ENCODE measurements around the gene FAM193B.

Gene FAM193B

GRCh38 chr5:177557796-177558195 lies 3.4 kb upstream of the FAM193B start:
- H3K27me3 ChIP-seq (ENCODE audit: insufficient read depth, low read length, poor library complexity): no peaks in the 10 kb centered on the region
- no peak overlapping the region for H4K8ac ChIP-seq (ENCODE audit: low read depth, low read length)
- peaks cover 6% of the 10 kb centered on the region for H3K4me1 ChIP-seq (ENCODE audit: control insufficient read depth, low read depth, low read length)
- H2AK5ac ChIP-seq (ENCODE audit: low read length): no peak overlapping the region
- H3K18ac ChIP-seq (ENCODE audit: low read length): no peak overlapping the region
- no peak overlapping the region for H3K4me2 ChIP-seq (ENCODE audit: low read length)
- H3K4ac ChIP-seq (ENCODE audit: low read depth, low read length): no peak overlapping the region
- WGBS (ENCODE audit: extremely low coverage, insufficient coverage, low lambda C conversion rate): no CpG with 5 or more reads among the region's 5 CpGs
- no peak overlapping the region for H3K23ac ChIP-seq (ENCODE audit: low read length)
- peaks cover 11% of the 10 kb centered on the region for H3K79me2 ChIP-seq (ENCODE audit: control insufficient read depth, insufficient read depth, low read length)
- H3K4me3 ChIP-seq (ENCODE audit: low read length): no peak overlapping the region
- no peak overlapping the region for H2BK15ac ChIP-seq (replicated peaks; ENCODE audit: low read depth)
- H3K79me1 ChIP-seq (ENCODE audit: low read length): peaks cover 7% of the 10 kb centered on the region
- no peak overlapping the region for H3K9ac ChIP-seq (ENCODE audit: low read length)
- no peak overlapping the region for H2BK5ac ChIP-seq (ENCODE audit: low read length)
- H3K36me3 ChIP-seq (ENCODE audit: control insufficient read depth, insufficient read depth, low read length): no peaks in the 10 kb centered on the region
- DNase-seq: no peak
- no peak overlapping the region for H3K27ac ChIP-seq (ENCODE audit: low read depth, low read length)
- H4K5ac ChIP-seq (ENCODE audit: low read length): no peak overlapping the region
- H3K56ac ChIP-seq (ENCODE audit: low read length): no peak overlapping the region
- H2BK120ac ChIP-seq (ENCODE audit: low read depth, low read length): no peak overlapping the region

GRCh38 chr5:177557041-177557647 lies 2.8 kb upstream of the FAM193B start:
- peaks cover 18% of the 10 kb centered on the region for H3K79me2 ChIP-seq (ENCODE audit: control insufficient read depth, insufficient read depth, low read length)
- peaks cover 13% of the 10 kb centered on the region for H3K79me1 ChIP-seq (ENCODE audit: low read length)
- no peak overlapping the region for H4K8ac ChIP-seq (ENCODE audit: low read depth, low read length)
- H3K4me1 ChIP-seq (ENCODE audit: control insufficient read depth, low read depth, low read length): peaks cover 6% of the 10 kb centered on the region
- H3K56ac ChIP-seq (ENCODE audit: low read length): no peak overlapping the region
- no peak overlapping the region for H3K23ac ChIP-seq (ENCODE audit: low read length)
- H3K36me3 ChIP-seq (ENCODE audit: control insufficient read depth, insufficient read depth, low read length): no peaks in the 10 kb centered on the region
- no peak overlapping the region for H4K5ac ChIP-seq (ENCODE audit: low read length)
- H2BK15ac ChIP-seq (replicated peaks; ENCODE audit: low read depth): no peak overlapping the region
- H3K4me2 ChIP-seq (ENCODE audit: low read length): no peak overlapping the region
- H2BK120ac ChIP-seq (ENCODE audit: low read depth, low read length): no peak overlapping the region
- no peak overlapping the region for H3K18ac ChIP-seq (ENCODE audit: low read length)
- H3K9ac ChIP-seq (ENCODE audit: low read length): no peak overlapping the region
- H3K4me3 ChIP-seq (ENCODE audit: low read length): no peak overlapping the region
- H2BK5ac ChIP-seq (ENCODE audit: low read length): no peak overlapping the region
- WGBS (ENCODE audit: extremely low coverage, insufficient coverage, low lambda C conversion rate): no CpG with 5 or more reads among the region's 4 CpGs
- DNase-seq: no peak
- no peak overlapping the region for H2AK5ac ChIP-seq (ENCODE audit: low read length)
- H3K27me3 ChIP-seq (ENCODE audit: insufficient read depth, low read length, poor library complexity): no peaks in the 10 kb centered on the region
- no peak overlapping the region for H3K27ac ChIP-seq (ENCODE audit: low read depth, low read length)
- H3K4ac ChIP-seq (ENCODE audit: low read depth, low read length): no peak overlapping the region

GRCh38 chr5:177555665-177556064 lies 1.3 kb upstream of the FAM193B start:
- no CpG with 5 or more reads among the region's 5 CpGs for WGBS (ENCODE audit: extremely low coverage, insufficient coverage, low lambda C conversion rate)
- H3K23ac ChIP-seq (ENCODE audit: low read length): no peak overlapping the region
- no peak for DNase-seq

GRCh38 chr5:177555228-177555627 lies 865 bp upstream of the FAM193B start:
- Histone ChIP-seq H3K36me3 (ENCODE audit: control insufficient read depth, insufficient read depth, low read length) (no peaks in the 10 kb centered on the region), H2BK15ac (replicated peaks; ENCODE audit: low read depth) (no peak overlapping the region), H2BK5ac (ENCODE audit: low read length) (no peak overlapping the region), H3K56ac (ENCODE audit: low read length) (no peak overlapping the region), H3K4me3 (ENCODE audit: low read length) (no peak overlapping the region), H3K27me3 (ENCODE audit: insufficient read depth, low read length, poor library complexity) (no peaks in the 10 kb centered on the region), H3K4ac (ENCODE audit: low read depth, low read length) (no peak overlapping the region), H3K23ac (ENCODE audit: low read length) (no peak overlapping the region), H3K79me2 (ENCODE audit: control insufficient read depth, insufficient read depth, low read length) (peaks cover 30% of the 10 kb centered on the region), H3K18ac (ENCODE audit: low read length) (no peak overlapping the region), H3K9ac (ENCODE audit: low read length) (no peak overlapping the region), H2BK120ac (ENCODE audit: low read depth, low read length) (no peak overlapping the region), H3K79me1 (ENCODE audit: low read length) (peaks cover 22% of the 10 kb centered on the region), H3K4me1 (ENCODE audit: control insufficient read depth, low read depth, low read length) (peaks cover 6% of the 10 kb centered on the region), H4K8ac (ENCODE audit: low read depth, low read length) (no peak overlapping the region), H4K5ac (ENCODE audit: low read length) (no peak overlapping the region), H3K27ac (ENCODE audit: low read depth, low read length) (no peak overlapping the region), H3K4me2 (ENCODE audit: low read length) (no peak overlapping the region), H2AK5ac (ENCODE audit: low read length) (no peak overlapping the region)
- DNase-seq: no peak
- WGBS (ENCODE audit: extremely low coverage, insufficient coverage, low lambda C conversion rate): no CpG with 5 or more reads among the region's 2 CpGs

More at GRCh38 chr5:177555665-177556064, 1.3 kb upstream of the FAM193B start:
- H2BK120ac ChIP-seq (ENCODE audit: low read depth, low read length): no peak overlapping the region
- no peaks in the 10 kb centered on the region for H3K36me3 ChIP-seq (ENCODE audit: control insufficient read depth, insufficient read depth, low read length)
- H4K8ac ChIP-seq (ENCODE audit: low read depth, low read length): no peak overlapping the region
- H3K27ac ChIP-seq (ENCODE audit: low read depth, low read length): no peak overlapping the region
- no peak overlapping the region for H3K9ac ChIP-seq (ENCODE audit: low read length)
- H2AK5ac ChIP-seq (ENCODE audit: low read length): no peak overlapping the region
- peaks cover 6% of the 10 kb centered on the region for H3K4me1 ChIP-seq (ENCODE audit: control insufficient read depth, low read depth, low read length)
- no peak overlapping the region for H2BK15ac ChIP-seq (replicated peaks; ENCODE audit: low read depth)
- no peaks in the 10 kb centered on the region for H3K27me3 ChIP-seq (ENCODE audit: insufficient read depth, low read length, poor library complexity)
- H3K79me2 ChIP-seq (ENCODE audit: control insufficient read depth, insufficient read depth, low read length): peaks cover 27% of the 10 kb centered on the region
- H4K5ac ChIP-seq (ENCODE audit: low read length): no peak overlapping the region
- H3K4ac ChIP-seq (ENCODE audit: low read depth, low read length): no peak overlapping the region
- H3K4me2 ChIP-seq (ENCODE audit: low read length): no peak overlapping the region
- H3K56ac ChIP-seq (ENCODE audit: low read length): no peak overlapping the region
- H2BK5ac ChIP-seq (ENCODE audit: low read length): no peak overlapping the region
- H3K4me3 ChIP-seq (ENCODE audit: low read length): no peak overlapping the region
- H3K18ac ChIP-seq (ENCODE audit: low read length): no peak overlapping the region
- H3K79me1 ChIP-seq (ENCODE audit: low read length): peaks cover 19% of the 10 kb centered on the region

GRCh38 chr5:177553671-177554429 lies 513 bp downstream of the FAM193B start:
- peak overlapping the region; percentile 87 for H3K4me3 ChIP-seq (ENCODE audit: low read length)
- H2BK5ac ChIP-seq (ENCODE audit: low read length): no peak overlapping the region
- H2AK5ac ChIP-seq (ENCODE audit: low read length): no peak overlapping the region
- peak overlapping the region; percentile 95 for H3K4me2 ChIP-seq (ENCODE audit: low read length)
- H2BK15ac ChIP-seq (replicated peaks; ENCODE audit: low read depth): no peak overlapping the region
- H3K36me3 ChIP-seq (ENCODE audit: control insufficient read depth, insufficient read depth, low read length): no peaks in the 10 kb centered on the region
- peak overlapping the region; percentile 83 for H3K18ac ChIP-seq (ENCODE audit: low read length)
- H2BK120ac ChIP-seq (ENCODE audit: low read depth, low read length): peak overlapping the region; percentile 52
- H3K23ac ChIP-seq (ENCODE audit: low read length): peak overlapping the region; percentile 89
- H4K5ac ChIP-seq (ENCODE audit: low read length): no peak overlapping the region
- peaks cover 34% of the 10 kb centered on the region for H3K79me2 ChIP-seq (ENCODE audit: control insufficient read depth, insufficient read depth, low read length)
- no peaks in the 10 kb centered on the region for H3K27me3 ChIP-seq (ENCODE audit: insufficient read depth, low read length, poor library complexity)
- peaks cover 26% of the 10 kb centered on the region for H3K79me1 ChIP-seq (ENCODE audit: low read length)
- peak; percentile 35 for DNase-seq
- H3K4me1 ChIP-seq (ENCODE audit: control insufficient read depth, low read depth, low read length): peaks cover 6% of the 10 kb centered on the region
- peak overlapping the region; percentile 61 for H3K27ac ChIP-seq (ENCODE audit: low read depth, low read length)
- peak overlapping the region; percentile 92 for H3K56ac ChIP-seq (ENCODE audit: low read length)
- H3K4ac ChIP-seq (ENCODE audit: low read depth, low read length): peak overlapping the region; percentile 76
- no peak overlapping the region for H4K8ac ChIP-seq (ENCODE audit: low read depth, low read length)
- no CpG with 5 or more reads among the region's 72 CpGs for WGBS (ENCODE audit: extremely low coverage, insufficient coverage, low lambda C conversion rate)
- H3K9ac ChIP-seq (ENCODE audit: low read length): peak overlapping the region; percentile 77

Measured in mesendoderm (in vitro differentiated cells).